ENCODE measurements around the gene DENND1C.

GRCh38 chr19:6424939-6425731 lies 56.5 kb downstream of the DENND1C start:
- TF ChIP-seq CTCF (conservative IDR thresholded peaks at IDR 0.05; ENCODE audit: low read depth, low read length) (no peak), EZH2 (IDR thresholded peaks at IDR 0.05; ENCODE audit: borderline replicate concordance, low read depth, low read length, poor library complexity, severe bottlenecking) (no peak)
